Measurements from ENCODE around the gene LZIC. TPM values are rescaled to one million over a fixed set of nuclear protein-coding genes. Genes with fewer than 3 reads are reported as not detected.

LZIC gene
- total and polyA plus RNA-seq, 2 of the 13 experiments (the other 11 are each of a cell fraction or from before 2014, with no cell fraction given), result 25.2 to 71.8 TPM

GRCh38 chr1:9942939-9943788, at the start of gene LZIC, which contains the start of gene NMNAT1 (continued):
- 0 out of 2 replicates have a peak, but pooled peaks have one; percentile 55 for TF ChIP-seq FOXJ3 (CRISPR knock-in tag; IDR thresholded peaks at IDR 0.05; ENCODE audit: borderline replicate concordance)
- 0 out of 2 replicates have a peak, but pooled peaks have one; percentile 55 for TF ChIP-seq ZNF253 (CRISPR knock-in tag; IDR thresholded peaks at IDR 0.05; ENCODE audit: borderline replicate concordance)
- no peak for TF ChIP-seq CC2D1A (CRISPR knock-in tag; IDR thresholded peaks at IDR 0.05)
- TF ChIP-seq JUNB (CRISPR knock-in tag; IDR thresholded peaks at IDR 0.05; ENCODE audit: borderline replicate concordance), result no peak
- peak; percentile 97 for TF ChIP-seq POGK (CRISPR knock-in tag; conservative IDR thresholded peaks at IDR 0.05)
- peak; percentile 71; the same call in 1 of the 2 replicates for TF ChIP-seq ZNF770 (CRISPR knock-in tag; IDR thresholded peaks at IDR 0.05)
- TF ChIP-seq SP1 (IDR thresholded peaks at IDR 0.05), result no peak
- TF ChIP-seq SP1 (CRISPR knock-in tag; IDR thresholded peaks at IDR 0.05), result peak; percentile 96
- TF ChIP-seq REXO4 (CRISPR knock-in tag; IDR thresholded peaks at IDR 0.05; ENCODE audit: borderline replicate concordance), result no peak
- peak; percentile 54 for TF ChIP-seq ZBTB14 (CRISPR knock-in tag; IDR thresholded peaks at IDR 0.05)
- TF ChIP-seq ZBTB3 (CRISPR knock-in tag; IDR thresholded peaks at IDR 0.05; ENCODE audit: borderline replicate concordance, low read depth), result 0 out of 2 replicates have a peak, but pooled peaks have one; percentile 49
- TF ChIP-seq FOSL1 (CRISPR knock-in tag; IDR thresholded peaks at IDR 0.05; ENCODE audit: borderline replicate concordance), result 0 out of 2 replicates have a peak, but pooled peaks have one; percentile 14
- peak; percentile 78; the same call in 1 of the 2 replicates for TF ChIP-seq MAZ (IDR thresholded peaks at IDR 0.05; ENCODE audit: borderline replicate concordance, low read depth, low read length)
- TF ChIP-seq MAZ (CRISPR knock-in tag; IDR thresholded peaks at IDR 0.05; ENCODE audit: low read depth), result peak; percentile 78
- peak; percentile 74 for TF ChIP-seq FOXM1 (CRISPR knock-in tag; IDR thresholded peaks at IDR 0.05)
- no peak for TF ChIP-seq SP140L (CRISPR knock-in tag; IDR thresholded peaks at IDR 0.05; ENCODE audit: borderline replicate concordance)
- no peak; the same call in 1 of the 2 replicates for TF ChIP-seq ZNF224 (CRISPR knock-in tag; IDR thresholded peaks at IDR 0.05)
- TF ChIP-seq HCFC1 (IDR thresholded peaks at IDR 0.05; ENCODE audit: low read depth, low read length), result peak; percentile 76
- 0 out of 2 replicates have a peak, but pooled peaks have one; percentile 51 for TF ChIP-seq RARG (CRISPR knock-in tag; IDR thresholded peaks at IDR 0.05; ENCODE audit: low read depth)
- peak; percentile 78 for TF ChIP-seq AGO1 (IDR thresholded peaks at IDR 0.05; ENCODE audit: low read depth, low read length, poor library complexity, severe bottlenecking)
- TF ChIP-seq ZNF781 (CRISPR knock-in tag; IDR thresholded peaks at IDR 0.05; ENCODE audit: borderline replicate concordance, not compliant biosample characterization), result peak; percentile 75
